ENCODE data around the gene OR52B2. TPM values are rescaled to one million over a fixed set of nuclear protein-coding genes. Genes with fewer than 3 reads are reported as not detected.

Gene OR52B2
- total RNA-seq, 1 experiment from 2014 or later = not detected

GRCh38 chr11:6209801-6210200 lies 39.7 kb upstream of the OR52B2 start:
- Mint-ChIP-seq H3K4me1 (ENCODE audit: low read depth, unreplicated experiment) (peaks cover 5% of the 10 kb centered on the region), H3K27me3 (ENCODE audit: insufficient read depth, unreplicated experiment) (no peaks in the 10 kb centered on the region), H3K9me3 (ENCODE audit: unreplicated experiment) (no peaks in the 10 kb centered on the region), H3K27ac (ENCODE audit: unreplicated experiment) (no peak overlapping the region), H3K4me3 (ENCODE audit: unreplicated experiment) (no peak overlapping the region), H3K36me3 (ENCODE audit: insufficient read depth, unreplicated experiment) (peaks cover 9% of the 10 kb centered on the region)
- Histone ChIP-seq H3K4me1 (no peaks in the 10 kb centered on the region), H3K9me3 (no peaks in the 10 kb centered on the region), H3K27me3 (replicated peaks; ENCODE audit: control insufficient read depth, insufficient read depth, low read length) (no peaks in the 10 kb centered on the region), H3K36me3 (ENCODE audit: control insufficient read depth, insufficient read depth, low read length) (peaks cover 7% of the 10 kb centered on the region; the same call in 1 of the 2 replicates), H3K4me3 (ENCODE audit: low read depth, low read length) (no peak overlapping the region)
- no TSS peak for BruUV-seq (replicated peaks)
- intact Hi-C loops (cut with micrococcal nuclease; ENCODE audit: unreplicated experiment) = no loop called here
- ChIA-PET POLR2A (no interaction called here), CTCF (no interaction called here)
- no peak for TF ChIP-seq CTCF (IDR thresholded peaks at IDR 0.05; ENCODE audit: insufficient read depth in 1 of 2, low read depth in 1 of 2, low read length in 1 of 2, severe bottlenecking in 1 of 2, unreplicated experiment in 1 of 2)
- no peak for DNase-seq

GRCh38 chr11:6206456-6207180 lies 36.5 kb upstream of the OR52B2 start:
- BruUV-seq (replicated peaks) = no TSS peak
- no peak for DNase-seq
- TF ChIP-seq CTCF (IDR thresholded peaks at IDR 0.05; ENCODE audit: insufficient read depth in 1 of 2, low read depth in 1 of 2, low read length in 1 of 2, severe bottlenecking in 1 of 2, unreplicated experiment in 1 of 2) = no peak
- Mint-ChIP-seq H3K4me1 (ENCODE audit: low read depth, unreplicated experiment) (peaks cover 5% of the 10 kb centered on the region), H3K9me3 (ENCODE audit: unreplicated experiment) (no peaks in the 10 kb centered on the region), H3K36me3 (ENCODE audit: insufficient read depth, unreplicated experiment) (peaks cover 9% of the 10 kb centered on the region), H3K27ac (ENCODE audit: unreplicated experiment) (no peak overlapping the region), H3K27me3 (ENCODE audit: insufficient read depth, unreplicated experiment) (no peaks in the 10 kb centered on the region), H3K4me3 (ENCODE audit: unreplicated experiment) (no peak overlapping the region)
- intact Hi-C loops (cut with micrococcal nuclease; ENCODE audit: unreplicated experiment) = no loop called here
- Histone ChIP-seq H3K36me3 (ENCODE audit: control insufficient read depth, insufficient read depth, low read length) (peaks cover 7% of the 10 kb centered on the region; the same call in 1 of the 2 replicates), H3K9me3 (no peaks in the 10 kb centered on the region), H3K4me1 (no peaks in the 10 kb centered on the region), H3K4me3 (ENCODE audit: low read depth, low read length) (no peak overlapping the region), H3K27me3 (replicated peaks; ENCODE audit: control insufficient read depth, insufficient read depth, low read length) (no peaks in the 10 kb centered on the region)
- ChIA-PET POLR2A (no interaction called here), CTCF (interaction anchor here (0.7 kb wide), 1 partner anchor 176 kb away, joined by 4 read pairs; no protein-coding TSS in a partner anchor)

GRCh38 chr11:6205366-6205765 lies 35.2 kb upstream of the OR52B2 start, which contains the start of gene C11orf42:
C11orf42 (plus strand) TSS chr11:6205557; CDS start chr11:6205616, 59 bp downstream.
- ChIA-PET CTCF (no interaction called here), POLR2A (no interaction called here)
- no peaks in the 10 kb centered on the region for H3K9me3 Mint-ChIP-seq (ENCODE audit: unreplicated experiment)
- no peaks in the 10 kb centered on the region for H3K27me3 Mint-ChIP-seq (ENCODE audit: insufficient read depth, unreplicated experiment)
- H3K27ac Mint-ChIP-seq (ENCODE audit: unreplicated experiment) = no peak within 1 kb of the TSS
- Histone ChIP-seq H3K9me3 (no peaks in the 10 kb centered on the region), H3K36me3 (ENCODE audit: control insufficient read depth, insufficient read depth, low read length) (peaks cover 7% of the 10 kb centered on the region; the same call in 1 of the 2 replicates), H3K4me3 (ENCODE audit: low read depth, low read length) (no peak within 1 kb of the TSS), H3K27me3 (replicated peaks; ENCODE audit: control insufficient read depth, insufficient read depth, low read length) (no peaks in the 10 kb centered on the region), H3K4me1 (no peaks in the 10 kb centered on the region)
- no peak within 1 kb of the TSS for H3K4me3 Mint-ChIP-seq (ENCODE audit: unreplicated experiment)
- no peak for TF ChIP-seq CTCF (IDR thresholded peaks at IDR 0.05; ENCODE audit: insufficient read depth in 1 of 2, low read depth in 1 of 2, low read length in 1 of 2, severe bottlenecking in 1 of 2, unreplicated experiment in 1 of 2)
- peaks cover 9% of the 10 kb centered on the region for H3K36me3 Mint-ChIP-seq (ENCODE audit: insufficient read depth, unreplicated experiment)
- DNase-seq = no peak
- BruUV-seq (replicated peaks) = no TSS peak
- H3K4me1 Mint-ChIP-seq (ENCODE audit: low read depth, unreplicated experiment) = peaks cover 5% of the 10 kb centered on the region
- intact Hi-C loops (cut with micrococcal nuclease; ENCODE audit: unreplicated experiment) = no loop called here
